ENCODE results near the gene IRAK4. TPM values are rescaled to one million over a fixed set of nuclear protein-coding genes. Genes with fewer than 3 reads are reported as not detected.

The IRAK4 gene
- total RNA-seq, 6 experiments from 2014 or later: 6.5 to 16.0 (median 9.3) TPM

GRCh38 chr12:43728117-43728516 is 30.6 kb upstream of the IRAK4 start:
- Histone ChIP-seq H3K27ac (no peak overlapping the region), H3K4me3 (no peak overlapping the region), H3K4me1 (no peaks in the 10 kb centered on the region), H3K9me3 (no peaks in the 10 kb centered on the region), H3K36me3 (no peaks in the 10 kb centered on the region), H3K27me3 (no peaks in the 10 kb centered on the region)
- ATAC-seq (peak in 1 of 4 donors; percentile 22), DNase-seq (no peak)
- intact Hi-C loops (cut with DNase I): no loop called here
- TF ChIP-seq POLR2A (IDR thresholded peaks at IDR 0.05) (no peak), CTCF (IDR thresholded peaks at IDR 0.05) (peak; percentile 11 to 48 (median 42))
- 28% methylated on average over 2 of the region's 2 CpGs for WGBS (ENCODE audit: insufficient coverage, low coverage, low lambda C conversion rate, missing lambda C conversion rate)

- Histone ChIP-seq H3K9me3 (no peaks in the 10 kb centered on the region), H3K27ac (no peak overlapping the region), H3K4me3 (no peak overlapping the region), H3K27me3 (no peaks in the 10 kb centered on the region), H3K4me1 (no peaks in the 10 kb centered on the region), H3K36me3 (peaks cover 0 to 3% (median 0%) of the 10 kb centered on the region in 4 donors)
- intact Hi-C loops (cut with DNase I): no loop called here
- 40% methylated on average over 1 of the region's 1 CpG for WGBS (ENCODE audit: insufficient coverage, low coverage, low lambda C conversion rate, missing lambda C conversion rate)
- TF ChIP-seq CTCF (IDR thresholded peaks at IDR 0.05) (no peak), POLR2A (IDR thresholded peaks at IDR 0.05) (no peak)
- no peak for ATAC-seq
- no peak for DNase-seq
Observed at GRCh38 chr12:43728698-43729097, 30.1 kb upstream of the IRAK4 start.

- H3K27me3 ChIP-seq: no peaks in the 10 kb centered on the region
- no peak overlapping the region for H3K27ac ChIP-seq
- DNase-seq: no peak
- no peaks in the 10 kb centered on the region for H3K4me1 ChIP-seq
- intact Hi-C loops (cut with DNase I): no loop called here
- peaks cover 0 to 5% (median 3%) of the 10 kb centered on the region in 4 donors for H3K36me3 ChIP-seq
- WGBS (ENCODE audit: insufficient coverage, low coverage, low lambda C conversion rate, missing lambda C conversion rate): 74% methylated on average over 4 of the region's 4 CpGs
- ATAC-seq: no peak
- no peaks in the 10 kb centered on the region for H3K9me3 ChIP-seq
- H3K4me3 ChIP-seq: no peak overlapping the region
- TF ChIP-seq POLR2A (IDR thresholded peaks at IDR 0.05): no peak
- TF ChIP-seq CTCF (IDR thresholded peaks at IDR 0.05): no peak
Observed at GRCh38 chr12:43730283-43730682, 28.5 kb upstream of the IRAK4 start.

- intact Hi-C loops (cut with DNase I): no loop called here
- ATAC-seq (no peak), DNase-seq (no peak)
- Histone ChIP-seq H3K36me3 (peaks cover 0 to 10% (median 8%) of the 10 kb centered on the region in 4 donors), H3K27me3 (no peaks in the 10 kb centered on the region), H3K4me3 (no peak overlapping the region), H3K27ac (no peak overlapping the region), H3K9me3 (no peaks in the 10 kb centered on the region), H3K4me1 (no peaks in the 10 kb centered on the region)
- TF ChIP-seq POLR2A (IDR thresholded peaks at IDR 0.05): no peak
- no peak for TF ChIP-seq CTCF (IDR thresholded peaks at IDR 0.05)
- 81% methylated on average over 3 of the region's 3 CpGs for WGBS (ENCODE audit: insufficient coverage, low coverage, low lambda C conversion rate, missing lambda C conversion rate)
Observed at GRCh38 chr12:43733687-43734086, 25.1 kb upstream of the IRAK4 start.

GRCh38 chr12:43736927-43737440 is 21.8 kb upstream of the IRAK4 start:
- DNase-seq (no peak), ATAC-seq (no peak)
- TF ChIP-seq POLR2A (IDR thresholded peaks at IDR 0.05) (no peak), CTCF (IDR thresholded peaks at IDR 0.05) (no peak)
- no peaks in the 10 kb centered on the region for H3K27me3 ChIP-seq
- no peak overlapping the region for H3K4me3 ChIP-seq
- H3K4me1 ChIP-seq: no peaks in the 10 kb centered on the region
- H3K27ac ChIP-seq: no peak overlapping the region
- H3K36me3 ChIP-seq: peaks cover 0 to 10% (median 10%) of the 10 kb centered on the region in 4 donors
- no peaks in the 10 kb centered on the region for H3K9me3 ChIP-seq
- intact Hi-C loops (cut with DNase I): no loop called here
- 96% methylated on average over 3 of the region's 3 CpGs for WGBS (ENCODE audit: insufficient coverage, low coverage, low lambda C conversion rate, missing lambda C conversion rate)

All from right lobe of liver (tissue), 6 donors.